Thyroid gland (tissue), 4 donors: ENCODE data around the gene GLCE.

Experiments
- POLR2A ChIP-seq, 2 donors: fragments of 450-650 bp; IDR thresholded peaks; one replicate each; pipeline ENCODE4 v1.6.1; 2017; ENCODE audit warnings: antibody characterized with exemption in 2 of 2, mild to moderate bottlenecking in 2 of 2, moderate library complexity in 1 of 2
- TF ChIP-seq, protein P1 (sequence below), 6 experiments: fragments of 200-600 bp in 3 of 6; fragments of 450-650 bp in 3 of 6; sonication (generic) in 3 of 6; IDR thresholded peaks; one replicate each; pipeline ENCODE4 v1.5.1; 2016 to 2019; ENCODE audit warnings: antibody characterized with exemption in 6 of 6, mild to moderate bottlenecking in 2 of 6, inconsistent platforms in 1 of 6, moderate library complexity in 1 of 6

DNA sequence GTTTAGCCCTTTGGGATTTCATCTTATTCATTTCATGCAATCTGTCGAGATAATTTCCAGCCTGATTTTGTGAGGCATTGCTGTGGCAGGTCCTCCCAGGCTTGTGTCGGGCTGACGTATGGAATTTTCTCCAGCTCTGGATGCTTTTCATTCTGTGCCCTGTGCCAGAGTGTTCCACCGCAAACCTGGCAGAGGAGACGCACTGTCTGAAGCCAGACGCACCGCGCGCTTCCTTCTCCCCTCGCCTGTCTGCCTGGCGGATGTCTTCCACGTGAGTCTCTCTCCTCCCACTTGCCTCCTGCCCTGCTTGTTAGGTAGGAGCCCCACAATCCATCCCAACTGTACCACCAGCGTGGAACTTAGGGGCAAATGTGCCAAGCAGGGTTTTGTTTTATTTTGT lies 20.1 kb upstream of the GLCE start:
- no peak for TF ChIP-seq POLR2A (IDR thresholded peaks at IDR 0.05)
- TF ChIP-seq, protein P1, sequence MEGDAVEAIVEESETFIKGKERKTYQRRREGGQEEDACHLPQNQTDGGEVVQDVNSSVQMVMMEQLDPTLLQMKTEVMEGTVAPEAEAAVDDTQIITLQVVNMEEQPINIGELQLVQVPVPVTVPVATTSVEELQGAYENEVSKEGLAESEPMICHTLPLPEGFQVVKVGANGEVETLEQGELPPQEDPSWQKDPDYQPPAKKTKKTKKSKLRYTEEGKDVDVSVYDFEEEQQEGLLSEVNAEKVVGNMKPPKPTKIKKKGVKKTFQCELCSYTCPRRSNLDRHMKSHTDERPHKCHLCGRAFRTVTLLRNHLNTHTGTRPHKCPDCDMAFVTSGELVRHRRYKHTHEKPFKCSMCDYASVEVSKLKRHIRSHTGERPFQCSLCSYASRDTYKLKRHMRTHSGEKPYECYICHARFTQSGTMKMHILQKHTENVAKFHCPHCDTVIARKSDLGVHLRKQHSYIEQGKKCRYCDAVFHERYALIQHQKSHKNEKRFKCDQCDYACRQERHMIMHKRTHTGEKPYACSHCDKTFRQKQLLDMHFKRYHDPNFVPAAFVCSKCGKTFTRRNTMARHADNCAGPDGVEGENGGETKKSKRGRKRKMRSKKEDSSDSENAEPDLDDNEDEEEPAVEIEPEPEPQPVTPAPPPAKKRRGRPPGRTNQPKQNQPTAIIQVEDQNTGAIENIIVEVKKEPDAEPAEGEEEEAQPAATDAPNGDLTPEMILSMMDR (IDR thresholded peaks at IDR 0.05): no peak
